ENCODE measurements around the gene TMEM132C. TPM values are rescaled to one million over a fixed set of nuclear protein-coding genes. Genes with fewer than 3 reads are reported as not detected.

TMEM132C gene
- total and polyA plus RNA-seq, 2 of the 13 experiments (the other 11 are each of a cell fraction or from before 2014, with no cell fraction given): not detected

GRCh38 chr12:128693115-128693514 lies 426.1 kb downstream of the TMEM132C start (continued):
- TF ChIP-seq SKIL (CRISPR knock-in tag; IDR thresholded peaks at IDR 0.05; ENCODE audit: borderline replicate concordance): no peak
- TF ChIP-seq GATAD1 (CRISPR knock-in tag; IDR thresholded peaks at IDR 0.05): no peak
- TF ChIP-seq ZFX (CRISPR knock-in tag; IDR thresholded peaks at IDR 0.05; ENCODE audit: low read depth): no peak
- TF ChIP-seq ZNF607 (CRISPR knock-in tag; IDR thresholded peaks at IDR 0.05; ENCODE audit: borderline replicate concordance): no peak
- TF ChIP-seq TGIF2 (CRISPR knock-in tag; IDR thresholded peaks at IDR 0.05): no peak
- no peak for TF ChIP-seq ATF1 (CRISPR knock-in tag; IDR thresholded peaks at IDR 0.05)

- Histone ChIP-seq H3K27ac (ENCODE audit: extremely low read length, insufficient read depth, low read length) (no peak overlapping the region), H3K9me3 (ENCODE audit: low read length) (no peaks in the 10 kb centered on the region), H3K4me2 (ENCODE audit: low read depth, low read length) (no peak overlapping the region), H3K27me3 (ENCODE audit: control insufficient read depth in 1 of 2, insufficient read depth in 2 of 2, low read length in 2 of 2) (no peaks in the 10 kb centered on the region; a peak in 1 of 5 replicates), H3K36me3 (replicated peaks in 1 of 2; ENCODE audit: control insufficient read depth in 1 of 2, insufficient read depth in 2 of 2, low read length in 2 of 2) (no peaks in the 10 kb centered on the region), H4K20me1 (ENCODE audit: insufficient read depth, low read length) (no peaks in the 10 kb centered on the region), H3K4me1 (ENCODE audit: insufficient read depth, low read length) (no peaks in the 10 kb centered on the region), H3K4me3 (replicated peaks in 1 of 3; ENCODE audit: insufficient read depth in 1 of 3, low read depth in 2 of 3, low read length in 3 of 3) (no peak overlapping the region), H2AFZ (ENCODE audit: low read length) (no peak overlapping the region), H3K79me2 (ENCODE audit: insufficient read depth, low read length) (no peaks in the 10 kb centered on the region), H3K9ac (ENCODE audit: insufficient read depth, low read depth, low read length) (no peak overlapping the region)
- BruUV-seq (replicated peaks): no TSS peak
- POLR2A ChIA-PET: no interaction called here
- FAIRE-seq: no peak
- intact Hi-C loops (cut with micrococcal nuclease; ENCODE audit: unreplicated experiment) (no loop called here), in situ Hi-C loops (cut with HindIII; ENCODE audit: extremely low pct_ligation_motif_present, low pct_unique_long_range_greater_than_20kb) (no loop called here)
- CTCF ChIA-PET (ENCODE audit: low intra/inter-chr PET ratio, low total read pairs): no interaction called here
- 3% methylated on average over 8 of the region's 8 CpGs for WGBS (ENCODE audit: low lambda C conversion rate)
- ATAC-seq: no peak
- DNase-seq (ENCODE audit: low spot score): no peak
- TF ChIP-seq THAP11 (CRISPR knock-in tag; IDR thresholded peaks at IDR 0.05) (no peak), ZNF720 (CRISPR knock-in tag; IDR thresholded peaks at IDR 0.05) (no peak), IRX3 (CRISPR knock-in tag; IDR thresholded peaks at IDR 0.05; ENCODE audit: borderline replicate concordance, low read depth) (no peak), ZFP36L1 (CRISPR knock-in tag; IDR thresholded peaks at IDR 0.05) (no peak), DBP (CRISPR knock-in tag; IDR thresholded peaks at IDR 0.05; ENCODE audit: not compliant biosample characterization) (no peak), MXD1 (CRISPR knock-in tag; IDR thresholded peaks at IDR 0.05) (no peak), FOXP1 (IDR thresholded peaks at IDR 0.05) (no peak), FOXP1 (CRISPR knock-in tag; IDR thresholded peaks at IDR 0.05) (no peak), MAF1 (CRISPR knock-in tag; IDR thresholded peaks at IDR 0.05; ENCODE audit: borderline replicate concordance) (no peak), SKIL (CRISPR knock-in tag; IDR thresholded peaks at IDR 0.05; ENCODE audit: borderline replicate concordance) (no peak), PPARG (CRISPR knock-in tag; conservative IDR thresholded peaks at IDR 0.05) (no peak), BRF2 (CRISPR knock-in tag; IDR thresholded peaks at IDR 0.05) (no peak)
These were observed 426.8 kb downstream of the TMEM132C start for GRCh38 chr12:128693771-128694170.
